ENCODE measurements around the gene ENTREP1. TPM values are rescaled to one million over a fixed set of nuclear protein-coding genes. Genes with fewer than 3 reads are reported as not detected.
A peak's percentile ranks its signal among the peaks of the same experiment; 100 is the strongest.

The ENTREP1 gene
- total RNA-seq, 1 donor from 2014 or later = 1.8 TPM

GRCh38 chr9:69293156-69293555, 31.9 kb upstream of the ENTREP1 start:
- no peak overlapping the region for H2AFZ ChIP-seq (replicated peaks)
- no peaks in the 10 kb centered on the region for H3F3A ChIP-seq (ENCODE audit: low read depth)
- TF ChIP-seq CTCF (IDR thresholded peaks at IDR 0.05) = no peak
- no peak for TF ChIP-seq EZH2phosphoT487 (IDR thresholded peaks at IDR 0.05)
- no peak for TF ChIP-seq EZH2 (IDR thresholded peaks at IDR 0.05)
- Mint-ChIP-seq H3K27ac (no peak overlapping the region), H3K9me3 (peaks cover 6% of the 10 kb centered on the region), H3K4me3 (no peak overlapping the region), H3K4me1 (peaks cover 6% of the 10 kb centered on the region), H3K36me3 (no peaks in the 10 kb centered on the region), H3K27me3 (ENCODE audit: insufficient read depth, low read depth) (peaks cover 3% of the 10 kb centered on the region)
- no peak overlapping the region for H3K27ac ChIP-seq
- no peaks in the 10 kb centered on the region for H3K27me3 ChIP-seq
- no peaks in the 10 kb centered on the region for H3K4me1 ChIP-seq
- no peak overlapping the region for H3K4me2 ChIP-seq
- H3K4me3 ChIP-seq = no peak overlapping the region
- no peaks in the 10 kb centered on the region for H3K9me3 ChIP-seq (ENCODE audit: low read depth)
- H3K36me3 ChIP-seq = no peaks in the 10 kb centered on the region
- H3K9ac ChIP-seq = no peak overlapping the region
- no peaks in the 10 kb centered on the region for H3K79me2 ChIP-seq (ENCODE audit: low read depth)
- H4K20me1 ChIP-seq (ENCODE audit: low read depth) = no peaks in the 10 kb centered on the region
- DNase-seq (ENCODE audit: low spot score) = no peak

- no peaks in the 10 kb centered on the region for H4K20me1 ChIP-seq (ENCODE audit: low read depth)
- no peaks in the 10 kb centered on the region for H3K27me3 ChIP-seq
- peaks cover 6% of the 10 kb centered on the region for H3K4me1 Mint-ChIP-seq
- no peak overlapping the region for H3K27ac Mint-ChIP-seq
- DNase-seq (ENCODE audit: low spot score) = no peak
- no peaks in the 10 kb centered on the region for H3K9me3 ChIP-seq (ENCODE audit: low read depth)
- no peak overlapping the region for H3K4me3 ChIP-seq
- no peak overlapping the region for H3K4me3 Mint-ChIP-seq
- H3K27me3 Mint-ChIP-seq (ENCODE audit: insufficient read depth, low read depth) = peaks cover 6% of the 10 kb centered on the region
- H2AFZ ChIP-seq (replicated peaks) = peak overlapping the region; percentile 36
- H3K9ac ChIP-seq = no peak overlapping the region
- H3K36me3 Mint-ChIP-seq = no peaks in the 10 kb centered on the region
- no peak for TF ChIP-seq CTCF (IDR thresholded peaks at IDR 0.05)
- H3K27ac ChIP-seq = no peak overlapping the region
- no peaks in the 10 kb centered on the region for H3K9me3 Mint-ChIP-seq
- no peaks in the 10 kb centered on the region for H3K36me3 ChIP-seq
- no peaks in the 10 kb centered on the region for H3K79me2 ChIP-seq (ENCODE audit: low read depth)
- H3K4me2 ChIP-seq = no peak overlapping the region
- no peaks in the 10 kb centered on the region for H3F3A ChIP-seq (ENCODE audit: low read depth)
- no peaks in the 10 kb centered on the region for H3K4me1 ChIP-seq
Observed at GRCh38 chr9:69295872-69296552, 29.0 kb upstream of the ENTREP1 start.

GRCh38 chr9:69297300-69297980, 27.6 kb upstream of the ENTREP1 start:
- Mint-ChIP-seq H3K27me3 (ENCODE audit: insufficient read depth, low read depth) (peaks cover 6% of the 10 kb centered on the region), H3K4me1 (peaks cover 6% of the 10 kb centered on the region), H3K9me3 (no peaks in the 10 kb centered on the region), H3K36me3 (no peaks in the 10 kb centered on the region), H3K27ac (no peak overlapping the region), H3K4me3 (no peak overlapping the region)
- Histone ChIP-seq H3K4me2 (no peak overlapping the region), H2AFZ (replicated peaks) (no peak overlapping the region), H4K20me1 (ENCODE audit: low read depth) (no peaks in the 10 kb centered on the region), H3K9ac (no peak overlapping the region), H3K36me3 (no peaks in the 10 kb centered on the region), H3F3A (ENCODE audit: low read depth) (no peaks in the 10 kb centered on the region), H3K9me3 (ENCODE audit: low read depth) (no peaks in the 10 kb centered on the region), H3K27me3 (no peaks in the 10 kb centered on the region), H3K4me1 (no peaks in the 10 kb centered on the region), H3K79me2 (ENCODE audit: low read depth) (no peaks in the 10 kb centered on the region), H3K27ac (no peak overlapping the region), H3K4me3 (no peak overlapping the region)
- TF ChIP-seq EZH2phosphoT487 (IDR thresholded peaks at IDR 0.05) = no peak
- no peak for TF ChIP-seq CTCF (IDR thresholded peaks at IDR 0.05)
- no peak for TF ChIP-seq EZH2 (IDR thresholded peaks at IDR 0.05)
- no peak for DNase-seq (ENCODE audit: low spot score)

Data from neural progenitor cell (in vitro differentiated cells).